ENCODE results near the gene KRTAP5-1.
"Not testable (repeated sequence)": the region's sequence is repeated elsewhere in the genome, so short reads cannot be mapped to it uniquely, and the experiment has no call there.

Gene KRTAP5-1

GRCh38 chr11:1589996-1590395 lies 4.9 kb upstream of the KRTAP5-1 start:
- DNase-seq (ENCODE audit: low spot score), result no peak
- TF ChIP-seq CTCF (IDR thresholded peaks at IDR 0.05; ENCODE audit: borderline replicate concordance, control extremely low read depth, extremely low read depth, insufficient read depth, missing control alignments), result no peak
- in situ Hi-C loops (cut with MboI; ENCODE audit: low sequenced_read_pairs, unreplicated experiment), result no loop called here

DNA sequence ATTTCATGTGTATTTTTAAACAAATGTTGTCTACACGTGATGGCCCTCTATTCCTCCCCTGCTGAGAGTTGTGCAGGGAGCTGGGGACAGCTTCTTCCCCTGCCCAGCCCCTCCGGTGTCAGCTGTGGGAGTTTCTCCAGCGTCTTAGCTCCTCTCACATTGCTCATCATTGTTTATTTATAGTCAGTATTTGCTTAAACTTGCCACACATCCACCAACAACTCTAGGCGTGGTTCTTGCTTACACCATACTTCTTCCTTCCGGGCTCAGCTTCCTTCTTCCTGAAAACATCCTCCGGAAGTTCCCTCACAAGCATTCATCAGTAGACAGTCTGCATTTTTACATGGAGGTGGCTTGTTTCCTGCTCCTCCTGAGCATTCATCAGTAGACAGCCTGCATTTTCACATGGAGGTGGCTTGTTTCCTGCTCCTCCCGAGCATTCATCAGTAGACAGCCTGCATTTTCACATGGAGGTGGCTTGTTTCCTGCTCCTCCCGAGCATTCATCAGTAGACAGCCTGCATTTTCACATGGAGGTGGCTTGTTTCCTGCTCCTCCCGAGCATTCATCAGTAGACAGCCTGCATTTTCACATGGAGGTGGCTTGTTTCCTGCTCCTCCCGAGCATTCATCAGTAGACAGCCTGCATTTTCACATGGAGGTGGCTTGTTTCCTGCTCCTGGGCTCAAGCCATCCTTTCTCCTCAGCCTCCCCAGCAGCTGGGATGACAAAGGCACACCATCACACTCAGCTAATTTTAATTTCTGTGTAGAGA lies 4.3 kb upstream of the KRTAP5-1 start:
- in situ Hi-C loops (cut with MboI; ENCODE audit: low sequenced_read_pairs, unreplicated experiment); DNase-seq (ENCODE audit: low spot score): not testable (repeated sequence)

- no peak for TF ChIP-seq CTCF (IDR thresholded peaks at IDR 0.05; ENCODE audit: borderline replicate concordance, control extremely low read depth, extremely low read depth, insufficient read depth, missing control alignments)
- DNase-seq (ENCODE audit: low spot score), result no peak
- in situ Hi-C loops (cut with MboI; ENCODE audit: low sequenced_read_pairs, unreplicated experiment), result no loop called here
These were observed 1.6 kb upstream of the KRTAP5-1 start for GRCh38 chr11:1586699-1587098.

DNA sequence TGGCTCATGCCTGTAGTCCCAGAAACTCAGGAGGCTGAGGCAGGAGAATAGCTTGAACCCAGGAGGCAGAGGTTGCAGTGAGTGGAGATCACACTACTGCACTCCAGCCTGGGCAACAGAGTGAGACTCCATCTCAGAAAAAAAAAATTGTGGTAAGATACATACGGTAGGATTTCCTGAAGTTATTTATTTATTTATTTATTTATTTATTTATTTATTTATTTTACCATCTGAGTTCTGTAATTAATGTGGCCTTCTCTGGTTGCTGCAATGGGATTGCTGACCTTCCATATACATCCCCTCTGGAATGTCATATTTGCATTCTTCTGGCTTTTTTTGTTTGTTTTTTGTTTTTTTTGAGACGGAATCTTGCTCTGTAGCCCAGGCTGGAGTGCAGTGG lies 2.2 kb downstream of the KRTAP5-1 start:
- DNase-seq (ENCODE audit: low spot score); in situ Hi-C loops (cut with MboI; ENCODE audit: low sequenced_read_pairs, unreplicated experiment): not testable (repeated sequence)

DNA sequence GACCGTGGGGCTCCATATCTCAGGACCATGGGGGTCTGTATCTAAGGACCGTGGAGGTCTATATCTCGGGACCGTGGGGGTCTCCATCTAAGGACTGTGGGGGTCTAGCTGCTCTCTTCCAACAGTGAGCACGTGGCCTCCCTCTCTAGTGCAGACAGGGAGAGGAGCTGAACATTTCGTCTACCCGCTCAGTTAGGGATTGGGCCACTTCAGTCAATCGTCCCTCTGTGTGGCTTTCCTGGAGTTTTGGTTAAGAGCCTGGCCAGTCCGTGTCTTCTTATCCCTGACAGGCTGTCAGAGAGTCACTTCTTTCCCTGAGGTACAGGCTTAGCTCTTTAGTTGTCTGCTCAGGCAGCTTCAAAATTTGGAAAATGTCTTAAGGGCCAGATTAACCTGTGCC lies 3.1 kb downstream of the KRTAP5-1 start:
- DNase-seq (ENCODE audit: low spot score), result no peak
- in situ Hi-C loops (cut with MboI; ENCODE audit: low sequenced_read_pairs, unreplicated experiment), result no loop called here
- no peak for TF ChIP-seq CTCF (IDR thresholded peaks at IDR 0.05; ENCODE audit: borderline replicate concordance, control extremely low read depth, extremely low read depth, insufficient read depth, missing control alignments)

DNA sequence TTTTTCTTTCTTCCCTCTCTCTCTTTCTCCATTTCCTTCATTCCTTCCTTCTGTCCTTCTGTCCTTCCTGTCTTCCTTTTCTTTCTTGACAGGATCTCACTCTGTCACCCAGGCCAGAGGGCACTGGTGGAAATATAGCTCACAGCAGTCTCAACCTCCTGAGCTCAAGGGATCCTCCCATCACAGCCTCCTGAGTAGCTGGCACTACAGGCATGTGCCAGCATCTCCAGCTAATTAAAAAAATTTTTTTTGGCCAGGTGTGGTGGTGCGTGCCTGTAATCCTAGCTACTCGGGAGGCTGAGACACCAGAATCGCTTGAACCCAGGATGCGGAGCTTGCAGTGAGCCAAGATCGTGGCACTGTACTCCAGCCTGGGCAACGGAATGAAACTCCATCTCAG lies 8.3 kb downstream of the KRTAP5-1 start:
- no peak for DNase-seq (ENCODE audit: low spot score)
- no peak for TF ChIP-seq CTCF (IDR thresholded peaks at IDR 0.05; ENCODE audit: borderline replicate concordance, control extremely low read depth, extremely low read depth, insufficient read depth, missing control alignments)
- in situ Hi-C loops (cut with MboI; ENCODE audit: low sequenced_read_pairs, unreplicated experiment), result no loop called here

- in situ Hi-C loops (cut with MboI; ENCODE audit: low sequenced_read_pairs, unreplicated experiment); DNase-seq (ENCODE audit: low spot score): not testable (repeated sequence)
These were observed 9.3 kb downstream of the KRTAP5-1 start for GRCh38 chr11:1575756-1576155.

DNA sequence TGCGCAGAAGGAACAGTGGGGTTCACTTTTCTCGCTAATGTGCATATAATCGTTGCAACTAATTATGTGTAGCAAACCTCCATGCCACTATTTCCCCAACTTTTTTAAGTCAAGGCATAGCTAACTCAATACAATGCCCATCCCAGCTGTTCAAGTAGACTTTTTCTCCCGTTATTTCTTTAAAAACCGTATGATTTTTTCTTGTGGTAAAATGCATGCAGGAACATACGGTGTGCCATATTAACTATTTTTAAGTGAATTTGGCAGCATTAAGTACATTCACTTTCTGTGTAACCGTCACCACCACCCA lies 10.2 kb downstream of the KRTAP5-1 start:
- no peak for TF ChIP-seq CTCF (IDR thresholded peaks at IDR 0.05; ENCODE audit: borderline replicate concordance, control extremely low read depth, extremely low read depth, insufficient read depth, missing control alignments)
- in situ Hi-C loops (cut with MboI; ENCODE audit: low sequenced_read_pairs, unreplicated experiment), result no loop called here
- no peak for DNase-seq (ENCODE audit: low spot score)
